Measurements from ENCODE around the gene ABI1.
A peak's percentile ranks its signal among the peaks of the same experiment; 100 is the strongest.

Gene ABI1

GRCh38 chr10:26779176-26779860 lies 81.4 kb downstream of the ABI1 start:
- DNase-seq (ENCODE audit: insufficient read length, low spot score) (no peak), FAIRE-seq (peak; percentile 68)

GRCh38 chr10:26777686-26778085 lies 83.1 kb downstream of the ABI1 start:
- FAIRE-seq (no peak), DNase-seq (ENCODE audit: insufficient read length, low spot score) (no peak)

DNA sequence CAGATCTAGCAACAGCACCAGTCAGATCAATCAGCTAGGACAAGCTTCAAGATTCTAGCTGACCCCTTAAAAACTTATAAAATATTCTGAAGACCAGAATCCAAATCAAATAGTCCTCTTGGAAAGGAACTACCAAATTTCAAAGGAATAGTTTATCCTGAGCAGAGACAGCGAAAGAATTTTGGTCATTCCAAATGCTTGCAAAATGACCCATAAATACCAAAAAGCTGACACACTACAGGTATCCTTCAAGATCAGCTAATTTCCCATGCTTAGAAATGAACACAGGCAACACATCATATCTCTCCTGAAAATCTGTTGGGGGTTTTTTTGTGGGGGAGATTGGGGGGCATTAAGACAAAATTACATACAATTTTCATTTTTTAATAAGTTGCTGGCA lies 84.5 kb downstream of the ABI1 start:
- no peak for DNase-seq (ENCODE audit: insufficient read length, low spot score)
- no peak for FAIRE-seq

DNA sequence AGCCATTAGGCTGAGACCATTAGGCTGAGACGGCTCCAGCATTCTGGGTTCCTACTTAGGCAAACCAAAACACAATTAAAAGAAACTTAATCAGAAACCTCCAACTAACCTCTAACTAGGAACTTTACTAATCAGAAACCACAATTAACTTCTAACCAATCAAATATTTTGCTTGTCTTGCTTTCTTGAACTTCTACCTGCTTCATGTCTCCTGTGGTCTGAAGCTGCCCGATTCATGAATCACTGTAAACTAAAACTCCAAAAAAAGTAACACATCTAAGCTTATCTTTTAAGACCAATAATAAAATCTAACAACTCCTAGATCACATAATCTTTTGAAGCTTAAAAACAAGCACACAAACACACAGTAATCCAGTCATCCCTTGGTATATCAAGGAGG lies 87.1 kb downstream of the ABI1 start:
- peak; percentile 67 for FAIRE-seq
- DNase-seq (ENCODE audit: insufficient read length, low spot score) = no peak

GRCh38 chr10:26770069-26770468 lies 90.7 kb downstream of the ABI1 start:
- FAIRE-seq (no peak), DNase-seq (ENCODE audit: insufficient read length, low spot score) (no peak)

GRCh38 chr10:26765549-26765948 lies 95.2 kb downstream of the ABI1 start:
- no peak for DNase-seq (ENCODE audit: insufficient read length, low spot score)
- no peak for FAIRE-seq

DNA sequence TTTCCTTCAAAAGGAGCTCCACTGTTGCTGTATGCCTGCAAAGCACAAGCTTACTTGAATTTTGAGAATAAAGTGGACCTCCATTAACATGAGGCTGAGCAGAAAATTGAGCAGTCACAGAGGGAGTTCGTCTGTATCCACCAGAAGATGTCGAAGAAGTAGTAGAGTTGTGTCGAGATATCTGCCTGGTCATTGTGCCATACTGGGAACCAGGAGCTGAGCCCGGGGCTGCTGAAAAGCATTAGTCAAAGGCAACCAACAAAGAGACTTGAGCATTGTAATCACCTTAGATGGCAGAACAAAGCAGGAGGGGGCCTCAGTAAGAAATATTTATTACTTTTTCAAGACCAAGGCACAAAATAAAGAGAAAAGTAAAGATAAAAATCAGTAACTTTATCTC lies 101.8 kb downstream of the ABI1 start:
- FAIRE-seq = no peak
- no peak for DNase-seq (ENCODE audit: insufficient read length, low spot score)

GRCh38 chr10:26755443-26755903 lies 105.3 kb downstream of the ABI1 start:
- DNase-seq (ENCODE audit: insufficient read length, low spot score) = no peak
- peak; percentile 94 for FAIRE-seq

DNA sequence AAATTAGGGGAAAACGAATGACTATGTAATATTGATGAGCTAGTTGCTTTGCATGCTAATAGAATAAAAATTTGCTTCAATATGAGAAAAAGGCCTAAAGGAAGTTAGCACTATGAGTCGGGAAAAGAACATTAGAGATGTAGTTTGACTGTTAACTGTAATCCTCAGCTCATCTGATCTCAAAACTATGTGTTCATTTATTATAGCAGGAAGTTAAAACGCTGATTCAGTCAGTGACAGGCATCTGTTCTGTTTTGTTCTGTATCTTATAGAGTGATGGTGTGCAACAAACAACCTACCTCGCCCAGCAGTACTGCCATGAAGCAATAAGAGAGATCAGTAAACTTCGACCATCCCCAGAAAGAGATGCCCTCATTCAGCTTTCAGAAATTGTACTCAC lies 114.7 kb downstream of the ABI1 start:
- FAIRE-seq (peak; percentile 80), DNase-seq (ENCODE audit: insufficient read length, low spot score) (no peak)

- DNase-seq (ENCODE audit: insufficient read length, low spot score) (no peak), FAIRE-seq (no peak)
Measured at GRCh38 chr10:26743841-26744240, 116.9 kb downstream of the ABI1 start.

DNA sequence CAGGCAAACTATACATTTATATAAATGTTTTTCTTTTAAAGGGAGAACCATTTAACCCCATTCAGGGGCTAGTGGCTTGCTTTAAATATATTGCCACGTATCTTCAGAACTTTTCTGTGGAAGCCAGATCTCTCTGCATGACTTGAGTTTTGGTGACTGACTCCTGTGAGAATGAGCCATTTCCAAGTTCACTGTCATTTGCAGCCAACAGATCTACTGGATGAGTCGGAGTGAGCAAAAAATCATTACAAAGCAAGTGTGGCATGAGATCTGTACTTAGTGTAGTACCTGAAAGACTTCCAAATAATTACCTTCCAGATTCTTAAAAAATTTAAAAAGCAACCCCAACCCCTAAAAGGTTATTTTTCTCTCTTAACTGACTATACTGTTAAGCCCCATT lies 117.7 kb downstream of the ABI1 start:
- peak; percentile 56 for FAIRE-seq
- DNase-seq (ENCODE audit: insufficient read length, low spot score) = no peak

DNA sequence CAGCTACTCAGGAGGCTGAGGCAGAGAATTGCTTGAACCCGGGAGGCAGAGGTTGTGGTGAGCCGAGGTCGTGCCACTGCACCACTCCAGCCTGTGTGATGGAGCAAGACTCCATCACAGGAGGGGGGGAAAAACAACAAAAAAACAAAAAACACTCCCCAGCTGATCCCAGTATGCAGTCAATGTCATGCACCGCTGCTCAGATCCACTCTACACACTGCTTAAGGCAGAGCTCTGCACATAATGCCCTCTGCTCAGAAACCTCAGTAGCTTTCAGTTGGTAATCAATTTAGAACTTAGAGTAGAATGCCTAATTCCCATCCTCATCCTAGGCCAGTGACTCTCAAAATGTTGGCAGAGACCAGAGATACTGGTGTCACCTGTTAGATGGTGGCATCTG lies 119.4 kb downstream of the ABI1 start:
- peak; percentile 21 for FAIRE-seq

GRCh38 chr10:26739071-26739631 lies 121.6 kb downstream of the ABI1 start:
- FAIRE-seq = peak; percentile 83

More for the DNA sequence above, 119.4 kb downstream of the ABI1 start:
- no peak for DNase-seq (ENCODE audit: insufficient read length, low spot score)

DNA sequence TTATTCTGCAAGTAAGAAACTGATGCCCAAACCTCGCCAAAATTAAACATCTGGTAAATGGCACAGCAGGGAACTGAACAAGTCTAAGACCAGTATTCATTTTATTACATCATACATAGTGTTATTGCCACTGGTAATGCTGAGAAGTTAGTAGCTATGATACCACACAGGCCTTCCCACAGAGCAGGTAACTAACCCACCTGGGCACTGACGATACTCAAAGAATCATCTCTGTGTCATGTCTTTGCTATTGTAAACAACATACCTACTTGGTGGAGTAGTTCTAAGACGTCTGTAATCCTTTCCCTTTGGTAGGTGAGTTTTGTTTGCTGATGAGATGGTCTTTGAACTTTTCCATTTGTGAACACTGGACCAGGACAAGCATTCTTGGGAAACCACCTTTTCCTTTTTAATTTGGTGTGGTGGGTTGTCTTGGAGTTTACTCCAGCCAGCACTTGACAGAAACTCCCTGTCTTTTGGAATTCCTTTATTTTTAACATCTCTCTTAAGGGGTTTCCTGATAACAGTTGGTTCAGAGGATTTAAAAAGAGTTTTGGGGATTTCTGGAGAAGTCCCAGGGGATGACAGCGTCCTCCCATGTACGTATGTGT lies 122.4 kb downstream of the ABI1 start:
- FAIRE-seq (peak; percentile 87), DNase-seq (ENCODE audit: insufficient read length, low spot score) (no peak)

More at GRCh38 chr10:26739071-26739631, 121.6 kb downstream of the ABI1 start:
- DNase-seq (ENCODE audit: insufficient read length, low spot score) = no peak

DNA sequence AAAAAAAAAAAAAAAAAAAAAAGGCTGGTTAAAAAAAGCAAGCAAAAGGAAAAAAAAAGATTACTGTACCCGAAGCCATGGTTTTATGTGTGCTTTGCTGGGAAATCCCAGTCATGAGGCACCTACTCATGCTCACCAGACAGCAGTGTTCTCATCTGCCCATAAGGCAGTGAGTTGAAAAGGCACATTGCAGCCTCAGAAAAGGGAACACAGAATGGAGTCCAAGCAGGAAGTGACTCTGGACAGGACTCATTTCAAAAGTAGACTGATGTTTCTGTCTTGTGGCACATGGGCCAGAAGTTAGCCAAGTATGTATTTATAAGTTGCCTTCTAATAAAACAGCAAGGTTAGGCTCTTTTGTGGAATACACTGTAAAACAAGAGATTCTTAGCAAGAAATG lies 123.0 kb downstream of the ABI1 start:
- peak; percentile 54 for DNase-seq (ENCODE audit: insufficient read length, low spot score)
- peak; percentile 93 for FAIRE-seq

GRCh38 chr10:26735435-26735834 lies 125.3 kb downstream of the ABI1 start:
- DNase-seq (ENCODE audit: insufficient read length, low spot score) (no peak), FAIRE-seq (no peak)

- DNase-seq (ENCODE audit: insufficient read length, low spot score) (no peak), FAIRE-seq (no peak)
Measured at GRCh38 chr10:26733750-26734568, 126.8 kb downstream of the ABI1 start.

GRCh38 chr10:26730552-26730951 lies 130.2 kb downstream of the ABI1 start:
- no peak for FAIRE-seq
- no peak for DNase-seq (ENCODE audit: insufficient read length, low spot score)

DNA sequence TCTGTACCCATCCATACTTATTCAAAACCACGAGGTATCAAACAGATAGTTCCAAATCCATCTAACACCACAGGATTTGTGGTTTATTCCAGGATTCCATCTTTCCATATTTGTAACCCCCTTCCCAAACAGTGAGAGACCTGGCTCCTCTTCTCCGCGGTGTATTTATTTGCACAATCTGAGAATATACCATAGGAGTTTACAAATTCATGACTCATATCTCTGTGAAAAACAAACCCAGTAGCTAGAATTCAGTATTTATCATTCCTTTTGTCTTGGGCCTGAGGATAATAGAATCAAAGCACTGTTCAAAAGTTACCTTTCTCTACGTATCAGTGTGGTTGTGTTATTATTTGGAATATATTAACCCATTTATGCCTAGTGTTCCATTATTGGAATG lies 131.4 kb downstream of the ABI1 start:
- FAIRE-seq (no peak), DNase-seq (ENCODE audit: insufficient read length, low spot score) (no peak)

DNA sequence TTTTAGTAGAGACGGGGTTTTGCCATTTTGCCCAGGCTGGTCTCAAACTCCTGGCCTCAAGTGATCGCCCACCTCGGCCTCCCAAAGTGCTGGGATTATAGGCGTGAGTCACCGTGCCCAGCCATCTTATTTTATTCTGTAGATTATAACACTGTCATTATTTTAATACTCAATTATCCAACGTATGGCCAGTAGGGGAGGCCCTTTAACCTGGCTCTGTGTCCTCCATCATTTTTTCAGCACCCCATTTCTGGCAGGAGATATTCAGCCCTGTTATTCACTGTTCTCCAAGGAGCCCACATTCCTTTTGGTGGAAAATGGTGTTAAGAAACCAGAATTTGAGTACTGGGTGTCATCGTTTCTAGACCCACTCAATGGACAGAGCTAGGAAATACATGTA lies 131.8 kb downstream of the ABI1 start:
- no peak for FAIRE-seq
- no peak for DNase-seq (ENCODE audit: insufficient read length, low spot score)

- no peak for DNase-seq (ENCODE audit: insufficient read length, low spot score)
- FAIRE-seq = no peak
Measured at GRCh38 chr10:26727005-26727404, 133.8 kb downstream of the ABI1 start.

Data from GM19239 (cell line).